T-cell (primary cell): ENCODE data around the gene ZNF679. TPM values are rescaled to one million over a fixed set of nuclear protein-coding genes. Genes with fewer than 3 reads are reported as not detected.
"Not testable (repeated sequence)": the region's sequence is repeated elsewhere in the genome, so short reads cannot be mapped to it uniquely, and the experiment has no call there.

Experiments
- ATAC-seq, 4 experiments: fragments of 200-7000 bp in 3 of 4; fragments of 150-1000 bp in 1 of 4; cut with Tn5 transposase; replicated peaks in 1 of 4; 1 replicate in 3 of 4; 2 replicates in 1 of 4; pipeline ENCODE4 v1.10.0; 2021; ENCODE audit warnings: moderate library complexity in 3 of 4, mild to moderate bottlenecking in 2 of 4, moderate number of reproducible peaks in 1 of 4
- CTCF ChIA-PET, 2 donors: fragments of 300-600 bp; sonication (Branson Sonifier 250); formaldehyde crosslinking; loops; one replicate each; lab custom pipeline; 2022; ENCODE audit warnings: antibody characterized with exemption in 2 of 2; lab: Charles Lee
- POLR2A ChIA-PET, 2 donors: fragments of 300-600 bp; sonication (Branson Sonifier 250); formaldehyde crosslinking; loops; one replicate each; lab custom pipeline; 2022; ENCODE audit warnings: antibody characterized with exemption in 2 of 2; lab: Charles Lee
- DNase-seq, 35 experiments: peaks; one replicate each; pipeline versions ENCODE4 v3.0.0 to v3.0.0-alpha.2; 2013 to 2023
- H3K27ac ChIP-seq: one replicate; pipeline ENCODE4 v1.5.1; 2013; ENCODE audit warnings: low read length
- H3K27me3 ChIP-seq, 2 experiments: replicated peaks in 1 of 2; 1 replicate in 1 of 2; 2 replicates in 1 of 2; pipeline versions ENCODE4 v1.6.1 to v1.7.0; 2013; ENCODE audit warnings: low read length in 1 of 2, mixed read lengths in 1 of 2; ENCODE audit not compliant: control insufficient read depth in 2 of 2, insufficient read depth in 2 of 2; ENCODE audit errors: extremely low read depth in 1 of 2
- H3K36me3 ChIP-seq, 2 donors: 1 replicate in 1 of 2; 2 replicates in 1 of 2; pipeline versions ENCODE4 v1.6.1 to v1.7.0; 2013; ENCODE audit warnings: low read length in 1 of 2; ENCODE audit not compliant: control insufficient read depth in 2 of 2, insufficient read depth in 1 of 2; ENCODE audit errors: extremely low read depth in 1 of 2
- H3K4me1 ChIP-seq, 2 experiments: 1 replicate in 1 of 2; 2 replicates in 1 of 2; pipeline versions ENCODE4 v1.6.1 to v1.7.0; 2013; ENCODE audit warnings: low read length in 2 of 2, mixed read lengths in 1 of 2; ENCODE audit not compliant: insufficient read depth in 2 of 2, control insufficient read depth in 1 of 2; ENCODE audit errors: extremely low read depth in 1 of 2
- H3K4me3 ChIP-seq, 2 donors: 1 replicate in 1 of 2; 2 replicates in 1 of 2; pipeline versions ENCODE4 v1.5.1 to v1.7.0; 2013; ENCODE audit warnings: mild to moderate bottlenecking in 2 of 2, low read length in 1 of 2, moderate library complexity in 1 of 2; ENCODE audit not compliant: control insufficient read depth in 1 of 2; ENCODE audit errors: extremely low read depth in 1 of 2
- H3K9me3 ChIP-seq: 2 replicates; pipeline ENCODE4 v1.7.0; 2013
- H3K27ac Mint-ChIP-seq, 2 donors: one replicate each; pipeline ENCODE4 v1.8.0; 2020 to 2021; ENCODE audit warnings: mild to moderate bottlenecking in 2 of 2, mixed read lengths in 2 of 2
- H3K27me3 Mint-ChIP-seq, 2 donors: one replicate each; pipeline ENCODE4 v1.8.0; 2021 to 2022; ENCODE audit warnings: mixed read lengths in 2 of 2
- H3K36me3 Mint-ChIP-seq: one replicate; pipeline ENCODE4 v1.8.0; 2021; ENCODE audit warnings: mixed read lengths
- H3K4me1 Mint-ChIP-seq, 3 donors: one replicate each; pipeline ENCODE4 v1.8.0; 2020 to 2022; ENCODE audit warnings: mixed read lengths in 3 of 3, mild to moderate bottlenecking in 1 of 3
- H3K4me3 Mint-ChIP-seq, 3 donors: one replicate each; pipeline ENCODE4 v1.8.0; 2020 to 2022; ENCODE audit warnings: mild to moderate bottlenecking in 3 of 3, mixed read lengths in 3 of 3, moderate library complexity in 3 of 3
- H3K9me3 Mint-ChIP-seq, 3 donors: one replicate each; pipeline ENCODE4 v1.8.0; 2020 to 2022; ENCODE audit warnings: mixed read lengths in 3 of 3
- WGBS: methylation state at CpG from one replicate; pipeline ENCODE4 v1.1.5; 2013; ENCODE audit warnings: missing lambda C conversion rate; ENCODE audit not compliant: insufficient coverage; 5-methylcytosine and 5-hydroxymethylcytosine counted together
- total RNA-seq, 35 experiments: library from RNA in 6 of 35; stranded (reverse) in 6 of 35; fragments of 120-200 nt in 1 of 35; gene quantifications; one replicate each; pipeline versions ENCODE4 v1.2.1 to v1.2.4 and lab custom pipeline; 2013 to 2026

ZNF679 gene
- total RNA-seq, 5 donors from 2014 or later (not counting 1 experiment from before 2014, with no cell fraction given), result not detected

GRCh38 chr7:64223366-64223765 lies 4.9 kb upstream of the ZNF679 start:
- peaks cover 29 to 64% (median 46%) of the 10 kb centered on the region in 3 donors for H3K9me3 Mint-ChIP-seq
- H3K4me1 Mint-ChIP-seq, result no peaks in the 10 kb centered on the region
- H3K27ac ChIP-seq, result no peak overlapping the region
- DNase-seq (no peak), ATAC-seq (no peak)
- no peak overlapping the region for H3K4me3 ChIP-seq
- H3K27me3 ChIP-seq, result no peaks in the 10 kb centered on the region
- no peaks in the 10 kb centered on the region for H3K4me1 ChIP-seq
- no peaks in the 10 kb centered on the region for H3K36me3 Mint-ChIP-seq
- H3K9me3 ChIP-seq, result no peaks in the 10 kb centered on the region
- WGBS, result 13% methylated on average over 1 of the region's 2 CpGs
- H3K27ac Mint-ChIP-seq, result no peak overlapping the region
- H3K36me3 ChIP-seq, result no peaks in the 10 kb centered on the region
- no peaks in the 10 kb centered on the region for H3K27me3 Mint-ChIP-seq
- ChIA-PET CTCF (no interaction called here), POLR2A (no interaction called here)
- H3K4me3 Mint-ChIP-seq, result no peak overlapping the region

- POLR2A ChIA-PET, result no interaction called here
- Histone ChIP-seq H3K36me3 (no peaks in the 10 kb centered on the region), H3K4me1 (no peaks in the 10 kb centered on the region), H3K27ac (no peak overlapping the region), H3K27me3 (no peaks in the 10 kb centered on the region), H3K4me3 (no peak overlapping the region), H3K9me3 (no peaks in the 10 kb centered on the region)
- peaks cover 20 to 33% (median 27%) of the 10 kb centered on the region in 3 donors for H3K9me3 Mint-ChIP-seq
- no peaks in the 10 kb centered on the region for H3K4me1 Mint-ChIP-seq
- no peak for DNase-seq
- H3K27ac Mint-ChIP-seq, result no peak overlapping the region
- no CpG with 5 or more reads among the region's 1 CpG for WGBS
- no peak overlapping the region for H3K4me3 Mint-ChIP-seq
- ATAC-seq, result no peak
- CTCF ChIA-PET, result no interaction called here
- no peaks in the 10 kb centered on the region for H3K27me3 Mint-ChIP-seq
- H3K36me3 Mint-ChIP-seq, result peaks cover 7% of the 10 kb centered on the region
Measured at GRCh38 chr7:64266341-64266919, 38.2 kb downstream of the ZNF679 start.

GRCh38 chr7:64277630-64278029 lies 49.4 kb downstream of the ZNF679 start:
- POLR2A ChIA-PET, result no interaction called here
- Histone ChIP-seq H3K9me3 (peaks cover 4% of the 10 kb centered on the region), H3K27ac (no peak overlapping the region), H3K36me3 (no peaks in the 10 kb centered on the region), H3K4me1 (no peaks in the 10 kb centered on the region), H3K4me3 (no peak overlapping the region), H3K27me3 (peaks cover 0 to 3% of the 10 kb centered on the region in 2 experiments)
- WGBS, result no CpG with 5 or more reads among the region's 2 CpGs
- peaks cover 2 to 21% (median 7%) of the 10 kb centered on the region in 3 donors for H3K9me3 Mint-ChIP-seq
- no peaks in the 10 kb centered on the region for H3K4me1 Mint-ChIP-seq
- no peak overlapping the region for H3K27ac Mint-ChIP-seq
- H3K27me3 Mint-ChIP-seq, result peaks cover 0 to 3% of the 10 kb centered on the region in 2 donors
- no peak for DNase-seq
- CTCF ChIA-PET, result no interaction called here
- no peaks in the 10 kb centered on the region for H3K36me3 Mint-ChIP-seq
- H3K4me3 Mint-ChIP-seq, result no peak overlapping the region
- no peak for ATAC-seq

GRCh38 chr7:64294701-64295420 lies 66.6 kb downstream of the ZNF679 start:
- H3K27ac ChIP-seq, result no peak overlapping the region
- CTCF ChIA-PET, result no interaction called here
- no peaks in the 10 kb centered on the region for H3K9me3 Mint-ChIP-seq
- no peaks in the 10 kb centered on the region for H3K36me3 Mint-ChIP-seq
- no peak overlapping the region for H3K4me3 Mint-ChIP-seq
- WGBS, result no CpG with 5 or more reads among the region's 1 CpG
- POLR2A ChIA-PET, result no interaction called here
- no peaks in the 10 kb centered on the region for H3K27me3 Mint-ChIP-seq
- no peaks in the 10 kb centered on the region for H3K36me3 ChIP-seq
- H3K27ac Mint-ChIP-seq, result no peak overlapping the region
- no peaks in the 10 kb centered on the region for H3K4me1 ChIP-seq
- no peaks in the 10 kb centered on the region for H3K4me1 Mint-ChIP-seq
- no peak overlapping the region for H3K4me3 ChIP-seq
- DNase-seq (no peak), ATAC-seq (no peak)
- H3K27me3 ChIP-seq, result no peaks in the 10 kb centered on the region
- no peaks in the 10 kb centered on the region for H3K9me3 ChIP-seq

- H3K4me1 Mint-ChIP-seq, H3K27me3 Mint-ChIP-seq, H3K27ac Mint-ChIP-seq, H3K27ac ChIP-seq, H3K9me3 ChIP-seq, POLR2A ChIA-PET, H3K9me3 Mint-ChIP-seq, ATAC-seq, H3K36me3 ChIP-seq, H3K4me3 ChIP-seq, H3K27me3 ChIP-seq, CTCF ChIA-PET, DNase-seq, H3K4me3 Mint-ChIP-seq, H3K36me3 Mint-ChIP-seq, H3K4me1 ChIP-seq: not testable (repeated sequence)
- WGBS, result no CpG with 5 or more reads among the region's 1 CpG
Measured at GRCh38 chr7:64297418-64297817, 69.1 kb downstream of the ZNF679 start.

- Histone ChIP-seq H3K4me3 (no peak overlapping the region), H3K36me3 (no peaks in the 10 kb centered on the region), H3K27ac (no peak overlapping the region), H3K4me1 (no peaks in the 10 kb centered on the region), H3K9me3 (no peaks in the 10 kb centered on the region), H3K27me3 (no peaks in the 10 kb centered on the region)
- DNase-seq (no peak), ATAC-seq (no peak)
- Mint-ChIP-seq H3K27ac (no peak overlapping the region), H3K9me3 (no peaks in the 10 kb centered on the region), H3K27me3 (no peaks in the 10 kb centered on the region), H3K36me3 (no peaks in the 10 kb centered on the region), H3K4me3 (no peak overlapping the region), H3K4me1 (peaks cover 0 to 5% (median 1%) of the 10 kb centered on the region in 3 donors)
- 89% methylated on average over 5 of the region's 9 CpGs for WGBS
- ChIA-PET CTCF (no interaction called here), POLR2A (no interaction called here)
Measured at GRCh38 chr7:64300641-64301405, 72.5 kb downstream of the ZNF679 start.
